C1 segment of cervical spinal cord (tissue), 14 donors: ENCODE measurements around the gene CHN1.

ENCODE experiments used
- DNase-seq, 14 donors: peaks; one replicate each; lab custom pipeline; 2025; lab: John Stamatoyannopoulos, UW

The CHN1 gene

DNA sequence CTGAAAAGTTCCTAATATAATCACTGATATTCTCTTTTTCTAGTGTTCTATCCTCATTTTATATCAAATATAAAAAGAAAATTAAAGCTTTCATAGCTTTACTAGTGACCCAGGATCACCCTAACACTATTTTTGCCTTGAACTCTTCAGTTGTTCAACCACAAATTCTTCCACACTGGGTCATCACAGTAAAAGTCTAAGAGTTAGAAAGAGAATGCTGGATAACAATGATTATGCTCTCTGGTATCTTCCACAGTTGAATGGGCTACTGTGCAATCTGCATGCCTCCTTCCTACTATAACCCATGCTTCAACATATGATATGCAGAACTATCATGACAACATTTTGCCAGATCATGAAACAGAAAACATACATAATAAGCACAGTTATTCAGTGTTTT is 32.3 kb downstream of the CHN1 start:
- DNase-seq, result no peak

DNA sequence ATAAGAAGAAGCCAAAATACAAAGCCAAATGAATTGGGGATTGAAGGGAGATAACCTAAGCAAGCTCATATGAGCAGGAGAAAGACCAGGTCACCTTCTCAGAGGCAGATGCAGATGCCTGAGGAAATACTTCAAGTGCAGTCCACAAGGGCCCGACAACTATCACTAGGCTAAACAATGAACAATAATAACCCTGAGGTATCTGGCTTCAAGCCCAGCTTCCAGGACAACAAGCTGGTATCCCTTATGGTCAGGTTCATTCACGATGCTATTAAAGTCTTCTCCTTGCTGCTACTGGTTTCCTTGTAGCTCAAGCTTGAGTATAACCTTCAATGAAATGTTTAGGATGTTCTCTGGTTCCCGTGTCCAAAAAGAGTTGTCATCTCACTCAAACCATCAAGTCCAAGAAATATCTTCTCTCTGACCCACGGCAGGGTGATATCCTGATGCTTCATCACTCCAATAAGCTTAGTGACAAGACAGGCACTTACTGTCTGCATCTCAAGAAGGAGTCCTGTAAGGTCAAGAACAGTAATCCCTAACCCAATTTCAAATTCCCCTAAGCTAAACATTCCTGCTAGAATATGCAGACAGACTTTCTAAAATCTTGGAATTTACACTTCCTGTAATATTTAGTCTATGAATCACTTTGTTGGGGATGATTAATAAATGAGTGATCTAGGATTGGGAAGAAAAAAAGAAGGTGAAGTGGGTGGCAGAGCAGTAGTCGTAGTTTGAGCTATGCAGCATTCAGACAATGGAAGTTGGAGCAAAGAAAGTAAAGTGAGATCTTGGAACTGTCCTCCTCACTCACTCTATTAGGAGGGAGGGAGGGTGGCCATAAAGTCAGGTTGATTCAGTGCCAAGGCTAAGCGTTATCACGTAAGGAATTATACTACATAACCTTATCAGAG is 33.1 kb downstream of the CHN1 start:
- DNase-seq, result peak in 1 of 14 donors; percentile 27

DNA sequence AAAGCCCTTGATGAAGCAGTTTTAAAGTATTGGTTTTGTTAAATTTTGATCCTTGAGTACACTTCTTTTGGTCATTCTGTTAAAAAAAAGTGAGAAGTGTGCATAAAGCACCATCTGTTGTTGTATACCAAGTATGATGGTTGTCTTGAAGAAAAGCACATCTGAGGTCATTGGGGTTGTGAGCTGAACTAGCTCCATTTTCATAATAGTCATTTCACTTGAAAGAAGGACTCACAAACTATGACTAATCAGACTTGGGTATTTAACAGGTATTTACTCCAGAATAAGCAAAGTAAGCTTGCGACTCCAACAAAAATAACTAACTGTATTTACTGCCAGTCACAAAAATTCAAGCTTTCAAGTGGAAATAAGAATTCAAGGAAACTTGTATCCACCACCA is 35.1 kb downstream of the CHN1 start:
- no peak for DNase-seq

GRCh38 chr2:174969091-174969734 is 36.0 kb downstream of the CHN1 start:
- DNase-seq, result no peak

DNA sequence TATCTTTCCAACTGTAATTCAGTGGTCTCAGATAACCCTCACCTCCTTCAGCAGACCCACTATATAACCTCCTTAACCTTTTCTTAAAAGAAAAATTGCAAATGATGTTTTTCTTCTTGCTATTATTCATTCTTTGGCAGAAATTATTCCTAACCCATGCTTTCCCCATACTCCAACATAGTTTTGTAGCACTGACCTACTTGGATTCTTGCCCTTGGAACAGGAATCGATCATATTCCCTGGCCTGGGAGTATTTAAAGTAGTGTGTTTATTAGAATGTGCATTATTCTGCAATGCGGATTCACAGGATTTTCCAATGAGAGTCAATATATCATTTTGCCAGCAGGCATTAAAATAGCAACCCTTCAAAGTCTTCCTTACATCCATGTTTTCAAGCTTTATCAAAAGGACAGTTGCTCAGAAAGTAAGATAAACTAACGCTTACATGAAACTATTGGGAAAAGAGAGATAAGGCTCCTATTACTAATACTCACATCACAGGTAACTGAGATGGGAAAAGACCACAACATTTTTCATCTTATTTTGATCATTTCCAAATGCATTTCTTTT is 37.4 kb downstream of the CHN1 start:
- no peak for DNase-seq

GRCh38 chr2:174967086-174967485 is 38.1 kb downstream of the CHN1 start:
- no peak for DNase-seq

GRCh38 chr2:174965992-174966744 is 39.0 kb downstream of the CHN1 start:
- no peak for DNase-seq

GRCh38 chr2:174965551-174965950 is 39.6 kb downstream of the CHN1 start:
- no peak for DNase-seq

DNA sequence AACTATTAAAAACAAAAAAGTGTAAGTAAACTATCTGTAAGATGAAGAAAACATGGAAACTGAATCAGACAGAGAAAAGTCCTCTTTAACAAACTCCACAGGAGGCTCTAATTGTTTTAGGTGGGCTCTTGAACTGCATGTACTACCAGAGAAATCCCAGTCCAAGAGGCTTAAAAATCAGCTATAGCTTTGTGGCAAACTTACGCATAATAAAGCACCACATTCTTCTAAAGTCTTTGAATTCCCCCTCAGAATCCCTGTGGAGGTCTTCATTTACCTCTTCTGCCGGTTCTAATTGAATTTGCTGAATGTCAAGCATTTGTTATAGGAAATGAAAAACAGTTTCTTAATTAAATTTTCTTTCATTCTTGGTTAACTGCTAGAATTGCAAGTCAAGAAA is 40.8 kb downstream of the CHN1 start:
- DNase-seq, result no peak

DNA sequence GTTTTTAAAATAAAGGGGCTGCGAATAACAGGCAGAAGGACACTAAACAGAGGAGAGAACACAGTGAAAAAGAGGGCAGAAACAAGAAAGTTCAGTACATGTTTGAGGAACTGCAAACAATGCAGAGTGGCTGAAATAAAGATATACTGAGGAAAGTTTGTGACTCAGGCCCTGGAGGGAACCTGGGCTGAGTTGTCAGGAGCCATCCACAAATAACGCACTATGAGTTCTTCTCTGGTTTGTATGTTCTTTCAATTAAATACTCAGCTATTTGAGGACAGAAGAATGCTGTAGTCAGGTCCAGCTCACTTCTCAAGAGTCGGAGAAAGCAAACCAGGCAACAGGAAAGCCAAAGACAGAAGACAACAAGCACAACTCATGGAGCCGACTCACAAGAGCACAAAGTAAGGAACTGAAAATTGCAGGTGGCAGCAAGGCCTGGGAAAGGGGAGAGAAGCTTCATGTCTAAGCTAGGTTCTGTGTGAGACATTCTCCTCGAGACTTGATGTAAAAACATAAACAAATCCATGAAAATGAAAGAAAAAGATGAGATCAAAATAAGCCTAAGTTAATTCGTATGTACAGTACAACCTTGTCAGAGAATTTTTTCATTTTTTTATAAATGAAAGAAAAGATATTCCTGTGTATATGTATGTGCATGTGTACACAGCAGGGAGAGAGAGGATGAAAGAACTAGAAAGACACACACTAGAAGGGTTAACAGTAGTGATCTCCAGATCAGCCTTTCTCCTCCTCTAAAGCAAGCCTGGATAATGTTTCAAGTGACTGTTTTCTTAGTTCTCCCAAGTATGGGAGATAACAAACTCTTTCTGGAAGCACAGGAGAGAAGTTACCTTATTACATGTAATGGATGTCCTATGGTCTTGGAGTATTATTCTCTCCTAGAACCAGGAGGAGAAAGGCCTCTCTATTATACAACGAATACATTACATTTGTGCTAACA is 41.5 kb downstream of the CHN1 start:
- no peak for DNase-seq

GRCh38 chr2:174959787-174960186 is 45.4 kb downstream of the CHN1 start:
- DNase-seq, result peak in 1 of 14 donors; percentile 34

GRCh38 chr2:174957050-174957449 is 48.1 kb downstream of the CHN1 start:
- no peak for DNase-seq

GRCh38 chr2:174952607-174953006 is 52.6 kb downstream of the CHN1 start:
- no peak for DNase-seq

- DNase-seq, result no peak
Measured at GRCh38 chr2:174951745-174952144, 53.4 kb downstream of the CHN1 start.

- DNase-seq, result no peak
Measured at GRCh38 chr2:174949988-174950687, 55.0 kb downstream of the CHN1 start.

DNA sequence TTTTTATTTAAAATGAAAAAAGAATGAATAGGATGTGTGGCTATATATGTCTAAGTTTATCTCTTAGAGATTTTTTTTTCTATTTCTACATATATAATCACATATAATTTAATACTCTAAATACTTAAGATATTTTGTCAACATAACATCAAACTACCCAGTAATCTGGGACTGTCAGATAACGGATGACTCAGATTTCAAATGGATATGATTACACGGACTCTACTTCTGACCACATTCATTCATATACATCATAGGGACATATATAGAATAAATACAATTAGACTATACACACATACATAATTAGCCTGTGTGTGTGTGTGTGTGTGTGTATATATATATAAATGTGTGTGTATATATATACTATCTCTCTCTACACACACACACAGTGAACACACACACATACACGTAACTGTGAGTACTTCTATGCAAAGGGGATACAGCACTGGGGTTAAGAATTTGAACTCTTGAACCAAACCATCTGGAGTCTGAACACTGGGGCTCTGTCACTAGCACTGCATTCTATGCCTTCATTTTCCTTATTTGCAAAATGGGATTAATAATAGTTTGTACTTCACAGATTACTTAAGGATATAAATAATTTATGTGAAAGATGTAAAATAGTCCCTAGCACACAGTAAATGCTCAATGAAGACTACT is 59.5 kb downstream of the CHN1 start:
- no peak for DNase-seq

GRCh38 chr2:174939046-174939445 is 66.1 kb downstream of the CHN1 start:
- DNase-seq, result no peak

DNA sequence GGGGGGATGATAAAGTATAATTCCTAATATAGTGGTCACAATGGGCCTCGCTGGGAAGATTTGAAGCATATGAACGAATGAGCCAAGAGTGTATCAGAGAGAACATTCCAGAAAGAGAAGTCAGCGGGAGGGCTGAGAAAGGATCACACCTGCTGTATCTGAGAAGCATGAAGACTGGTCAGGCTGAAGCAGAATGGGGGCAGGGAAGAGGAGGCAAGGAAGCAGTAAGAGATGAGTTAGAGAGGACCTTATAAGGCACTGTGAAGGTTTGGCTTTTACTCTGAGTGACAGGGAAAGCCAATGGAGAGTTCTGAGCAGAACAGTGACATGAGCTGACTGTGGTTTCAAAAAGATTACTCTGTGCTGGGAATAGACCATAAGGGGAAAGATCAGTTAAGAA is 73.5 kb downstream of the CHN1 start:
- no peak for DNase-seq

DNA sequence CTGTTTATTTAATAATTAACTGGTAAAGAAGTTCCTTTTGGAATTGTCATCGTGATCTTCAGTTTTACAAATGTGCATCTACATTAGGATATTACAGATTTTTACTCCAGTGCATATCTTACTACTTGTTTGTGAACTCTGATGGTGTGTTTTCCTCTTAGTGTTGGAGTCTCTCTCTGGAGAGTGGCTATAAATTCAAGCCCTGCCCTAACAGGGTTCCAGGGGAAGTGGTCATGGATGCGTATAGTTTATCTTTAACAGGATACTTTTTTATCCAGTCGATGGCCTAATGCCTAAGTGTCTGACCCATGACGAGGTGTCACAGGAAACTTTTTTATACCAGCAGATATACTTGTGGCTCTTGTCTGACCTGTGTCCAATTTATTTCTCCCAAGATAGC is 75.4 kb downstream of the CHN1 start:
- DNase-seq, result no peak
